Tibial nerve (tissue), 4 donors: ENCODE measurements around the gene CCDC57. TPM values are rescaled to one million over a fixed set of nuclear protein-coding genes. Genes with fewer than 3 reads are reported as not detected.

Experiments used
- DNase-seq, 2 donors: peaks; one replicate each; pipeline ENCODE4 v3.0.0-alpha.2; 2019; ENCODE audit warnings: low spot score in 2 of 2
- H3K27ac ChIP-seq, 4 donors: fragments of 200-600 bp; sonication (generic) in 3 of 4; one replicate each; pipeline ENCODE4 v1.5.1; 2017 to 2019; ENCODE audit warnings: mild to moderate bottlenecking in 1 of 4
- H3K27me3 ChIP-seq, 2 donors: fragments of 200-600 bp; sonication (generic) in 1 of 2; one replicate each; pipeline versions ENCODE4 v1.5.1 to v1.6.0; 2017 to 2019
- H3K36me3 ChIP-seq, 3 donors: fragments of 200-600 bp; sonication (generic); one replicate each; pipeline ENCODE4 v1.5.1; 2018 to 2019
- H3K4me1 ChIP-seq, 4 donors: fragments of 200-600 bp; sonication (generic) in 3 of 4; one replicate each; pipeline ENCODE4 v1.5.1; 2017 to 2019
- H3K4me3 ChIP-seq, 4 donors: fragments of 200-600 bp; sonication (generic) in 3 of 4; one replicate each; pipeline ENCODE4 v1.5.1; 2017 to 2019; ENCODE audit warnings: mild to moderate bottlenecking in 1 of 4, moderate library complexity in 1 of 4
- H3K9me3 ChIP-seq, 4 donors: fragments of 200-600 bp; sonication (generic) in 3 of 4; one replicate each; pipeline ENCODE4 v1.5.1; 2017 to 2019
- CTCF ChIP-seq, 5 experiments: fragments of 200-600 bp in 3 of 5; fragments of 450-650 bp in 2 of 5; sonication (generic) in 3 of 5; IDR thresholded peaks; one replicate each; pipeline ENCODE4 v1.5.1; 2016 to 2019; ENCODE audit warnings: antibody characterized with exemption in 5 of 5, mild to moderate bottlenecking in 3 of 5, moderate library complexity in 2 of 5
- EP300 ChIP-seq, 2 donors: sonication (generic); formaldehyde crosslinking; IDR thresholded peaks; one replicate each; pipeline ENCODE4 v1.6.1; 2017; ENCODE audit warnings: antibody characterized with exemption in 2 of 2, mild to moderate bottlenecking in 1 of 2
- POLR2A ChIP-seq, 2 donors: fragments of 450-650 bp; IDR thresholded peaks; one replicate each; pipeline ENCODE4 v1.6.1; 2017; ENCODE audit warnings: antibody characterized with exemption in 2 of 2, mild to moderate bottlenecking in 2 of 2, moderate library complexity in 2 of 2
- WGBS, 2 donors: methylation state at CpG; one replicate each; pipeline ENCODE4 v1.1.5; 2018; 5-methylcytosine and 5-hydroxymethylcytosine counted together
- total RNA-seq, 4 donors: library from RNA; depleted of rRNA; stranded (reverse); fragments of >200 nt; gene quantifications; one replicate each; pipeline ENCODE4 v1.1.0, GENCODE V29; 2016

Gene CCDC57
- total RNA-seq, 4 donors from 2014 or later, result 33.5 to 91.2 (median 47.9) TPM

GRCh38 chr17:82092995-82093751 lies 119.5 kb downstream of the CCDC57 start:
- Histone ChIP-seq H3K27me3 (no peaks in the 10 kb centered on the region), H3K9me3 (no peaks in the 10 kb centered on the region), H3K36me3 (peaks cover 23 to 82% (median 41%) of the 10 kb centered on the region in 3 donors), H3K4me1 (peaks cover 3 to 29% (median 12%) of the 10 kb centered on the region in 4 donors), H3K4me3 (no peak overlapping the region), H3K27ac (peak overlapping the region in 1 of 4 donors; percentile 39)
- 81 to 94% methylated on average over 10 to 18 of the region's 40 CpGs for WGBS, 2 donors
- no peak for DNase-seq
- TF ChIP-seq POLR2A (IDR thresholded peaks at IDR 0.05) (no peak), CTCF (IDR thresholded peaks at IDR 0.05) (no peak), EP300 (IDR thresholded peaks at IDR 0.05) (no peak)

DNA sequence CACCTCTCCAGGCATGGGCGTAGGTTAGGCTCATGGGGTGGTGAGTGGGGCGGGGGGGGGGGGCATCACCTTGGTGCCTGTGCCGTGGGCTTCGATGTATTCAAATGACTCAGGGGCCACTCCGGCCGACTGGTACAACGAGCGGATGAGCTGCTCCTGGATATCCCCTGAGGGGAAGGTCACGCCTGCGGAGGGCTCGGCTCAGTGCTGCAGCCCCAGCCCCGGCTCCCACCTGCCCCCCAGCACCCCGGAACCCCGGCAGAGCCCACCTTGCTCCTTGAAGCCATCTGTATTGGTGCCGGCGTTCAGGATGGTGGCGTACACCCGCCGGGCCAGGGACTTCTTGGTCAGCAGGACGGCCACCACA lies 120.0 kb downstream of the CCDC57 start:
- no peak overlapping the region for H3K27ac ChIP-seq
- H3K4me3 ChIP-seq, result no peak overlapping the region
- WGBS, 2 donors, result 92 to 93% methylated on average over 11 to 16 of the region's 20 CpGs
- no peak for DNase-seq
- peaks cover 23 to 88% (median 47%) of the 10 kb centered on the region in 3 donors for H3K36me3 ChIP-seq
- TF ChIP-seq POLR2A (IDR thresholded peaks at IDR 0.05), result no peak
- TF ChIP-seq EP300 (IDR thresholded peaks at IDR 0.05), result no peak
- no peak for TF ChIP-seq CTCF (IDR thresholded peaks at IDR 0.05)
- H3K4me1 ChIP-seq, result peaks cover 3 to 29% (median 12%) of the 10 kb centered on the region in 4 donors
- H3K9me3 ChIP-seq, result no peaks in the 10 kb centered on the region
- H3K27me3 ChIP-seq, result no peaks in the 10 kb centered on the region

DNA sequence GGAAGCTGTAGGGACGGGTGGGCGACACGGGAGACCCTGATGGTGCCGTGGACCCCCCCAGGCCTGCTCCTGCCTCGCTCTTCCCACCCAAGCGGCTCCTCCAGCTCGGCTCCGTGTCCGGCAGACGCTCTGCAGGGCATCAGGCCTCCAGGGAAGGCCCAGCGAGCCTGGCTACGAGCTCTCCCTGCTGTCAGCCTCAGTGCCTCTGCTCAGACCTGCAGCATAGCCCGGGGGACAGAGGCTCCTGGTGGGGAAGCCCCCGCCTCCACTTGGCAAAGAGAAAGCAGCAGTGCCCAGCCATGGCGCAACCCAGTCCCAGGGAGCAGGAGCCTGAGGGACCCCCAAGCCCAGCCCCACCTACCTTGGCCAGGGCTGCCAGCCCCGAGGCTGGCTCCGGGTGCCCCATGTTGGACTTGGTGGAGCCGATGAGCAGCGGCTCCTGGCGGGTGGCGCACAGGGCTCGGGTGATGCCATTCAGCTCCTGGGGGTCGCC lies 120.5 kb downstream of the CCDC57 start:
- DNase-seq, result no peak
- no peak for TF ChIP-seq EP300 (IDR thresholded peaks at IDR 0.05)
- no peak for TF ChIP-seq CTCF (IDR thresholded peaks at IDR 0.05)
- TF ChIP-seq POLR2A (IDR thresholded peaks at IDR 0.05), result no peak
- Histone ChIP-seq H3K36me3 (peaks cover 23 to 93% (median 48%) of the 10 kb centered on the region in 3 donors), H3K27ac (no peak overlapping the region), H3K4me3 (no peak overlapping the region), H3K4me1 (peaks cover 3 to 25% (median 10%) of the 10 kb centered on the region in 4 donors), H3K9me3 (no peaks in the 10 kb centered on the region), H3K27me3 (no peaks in the 10 kb centered on the region)
- 92 to 93% methylated on average over 17 to 23 of the region's 23 CpGs for WGBS, 2 donors

DNA sequence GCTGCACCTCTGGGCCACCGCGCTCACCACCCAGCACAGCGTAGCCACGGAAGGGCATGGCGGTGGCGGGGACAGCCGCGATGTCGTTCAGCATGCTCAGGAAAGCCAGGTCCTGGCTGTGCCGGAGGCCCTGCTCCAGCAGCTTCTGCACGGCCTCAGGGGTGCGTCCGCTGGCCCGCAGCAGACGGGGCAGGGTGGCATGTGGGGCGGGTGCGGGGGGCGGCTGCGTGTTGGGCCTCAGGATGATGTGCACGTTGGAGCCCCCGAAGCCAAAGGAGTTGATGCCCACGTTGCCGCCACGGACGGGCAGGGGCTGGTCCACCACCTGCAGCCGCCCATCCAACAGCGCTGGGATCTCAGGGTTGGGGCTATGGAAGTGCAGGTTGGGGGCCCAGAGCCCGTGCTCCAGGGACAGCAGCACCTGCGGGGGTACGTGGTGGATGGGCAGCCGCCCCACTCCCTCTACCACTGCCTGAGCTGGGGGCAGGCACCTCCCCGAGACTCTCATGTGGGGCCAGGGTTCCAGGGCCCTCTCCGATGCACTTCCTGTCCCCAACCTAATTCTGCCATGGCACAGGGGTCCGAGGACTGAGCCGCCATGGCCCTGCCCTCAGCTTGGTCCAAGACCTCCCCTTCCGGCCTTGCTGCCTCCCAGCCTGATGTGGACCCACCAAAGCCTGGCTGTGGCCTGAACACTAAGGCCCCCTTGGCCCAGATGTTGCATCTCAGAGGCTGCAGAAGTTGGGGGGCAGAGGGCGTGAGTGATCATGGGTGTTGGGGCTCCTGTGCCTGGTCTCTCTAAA lies 121.2 kb downstream of the CCDC57 start:
- Histone ChIP-seq H3K9me3 (no peaks in the 10 kb centered on the region), H3K4me1 (peaks cover 2 to 18% (median 4%) of the 10 kb centered on the region in 4 donors), H3K36me3 (peaks cover 23 to 99% (median 54%) of the 10 kb centered on the region in 3 donors), H3K4me3 (no peak overlapping the region), H3K27ac (no peak overlapping the region), H3K27me3 (no peaks in the 10 kb centered on the region)
- TF ChIP-seq POLR2A (IDR thresholded peaks at IDR 0.05), result no peak
- TF ChIP-seq EP300 (IDR thresholded peaks at IDR 0.05), result no peak
- no peak for TF ChIP-seq CTCF (IDR thresholded peaks at IDR 0.05)
- no peak for DNase-seq
- WGBS, 2 donors, result 93 to 94% methylated on average over 33 of the region's 37 CpGs
